K562 (cell line): Measurements from ENCODE around the gene PSMC3IP. TPM values are rescaled to one million over a fixed set of nuclear protein-coding genes. Genes with fewer than 3 reads are reported as not detected.
A peak's percentile ranks its signal among the peaks of the same experiment; 100 is the strongest.

Experiments used
- ATF7 ChIP-seq: fragments of 450-650 bp; IDR thresholded peaks from 2 replicates; pipeline ENCODE4 v1.7.1; 2014; ENCODE audit warnings: mild to moderate bottlenecking, moderate library complexity
- CBX3 ChIP-seq, 2 experiments: IDR thresholded peaks; 1 replicate in 1 of 2; 2 replicates in 1 of 2; pipeline ENCODE4 v1.6.1; 2012; ENCODE audit warnings: inconsistent platforms in 2 of 2, low read length in 2 of 2, borderline replicate concordance in 1 of 2, control low read depth in 1 of 2
- CREB1 ChIP-seq, 2 experiments: sonication (generic) in 1 of 2; formaldehyde crosslinking in 1 of 2; IDR thresholded peaks; 2 replicates each; pipeline versions ENCODE4 v1.6.1 to v1.8.0; 2012 to 2022; ENCODE audit warnings: inconsistent platforms in 1 of 2, mild to moderate bottlenecking in 1 of 2, missing genetic modification reagents in 1 of 2, moderate library complexity in 1 of 2
- CXXC5 ChIP-seq: fragments of 250-450 bp; sonication (Bioruptor Pico); IDR thresholded peaks from 2 replicates; pipeline ENCODE4 v1.8.0; 2022; ENCODE audit warnings: inconsistent platforms, mild to moderate bottlenecking, moderate library complexity
- KDM4B ChIP-seq, 2 experiments: fragments of 450-650 bp in 1 of 2; sonication (generic) in 1 of 2; IDR thresholded peaks; 2 replicates each; pipeline ENCODE4 v1.6.1; 2016 to 2017; ENCODE audit warnings: borderline replicate concordance in 2 of 2, antibody characterized with exemption in 1 of 2, low read depth in 1 of 2, mild to moderate bottlenecking in 1 of 2
- POLR2AphosphoS5 ChIP-seq: IDR thresholded peaks from 2 replicates; pipeline ENCODE4 v1.6.1; 2011; ENCODE audit warnings: mild to moderate bottlenecking, low read depth, low read length, moderate library complexity; ENCODE audit not compliant: control insufficient read depth, insufficient read depth
- POLR2G ChIP-seq: fragments of 200-400 bp; formaldehyde crosslinking; IDR thresholded peaks from 2 replicates; pipeline ENCODE4 v1.6.1; 2017; ENCODE audit warnings: low read depth, mild to moderate bottlenecking, antibody characterized with exemption, low read length, moderate library complexity
- RBBP5 ChIP-seq: fragments of 200-600 bp; sonication (generic); IDR thresholded peaks from 2 replicates; pipeline ENCODE4 v1.6.1; 2012; ENCODE audit warnings: borderline replicate concordance, mild to moderate bottlenecking, low read length, control low read depth, inconsistent platforms; ENCODE audit not compliant: insufficient read depth, poor library complexity, severe bottlenecking
- SMAD4 ChIP-seq: fragments of 250-450 bp; sonication (Bioruptor Pico); conservative IDR thresholded peaks from 2 replicates; pipeline ENCODE4 v1.8.0; 2021; ENCODE audit warnings: inconsistent platforms, mild to moderate bottlenecking, moderate library complexity
- SRSF9 ChIP-seq: fragments of 200-400 bp; formaldehyde crosslinking; IDR thresholded peaks from 2 replicates; pipeline ENCODE4 v1.6.1; 2017; ENCODE audit warnings: low read depth, low read length, borderline replicate concordance
- ZBTB1 ChIP-seq: sonication (generic); formaldehyde crosslinking; IDR thresholded peaks from 2 replicates; pipeline ENCODE4 v1.8.1; 2023; ENCODE audit warnings: missing genetic modification reagents, low read depth, mild to moderate bottlenecking, borderline replicate concordance
- polyA plus RNA-seq, 8 experiments: library from polyadenylated mRNA; depleted of rRNA in 4 of 8; stranded (reverse) in 5 of 8; unstranded in 3 of 8; fragments of >200 nt; fragmentation: Nextera tagmentation in 2 of 8; fragmentation: Illumina TruSeq in 1 of 8; extraction: Ambion mirVana in 2 of 8; extraction: Trizol in 1 of 8; gene quantifications; 2 replicates each; pipeline versions ENCODE4 v1.2.1 to v1.2.3, GENCODE V29; 2011 to 2014; ENCODE audit warnings: inconsistent platforms in 1 of 8, missing spikeins in 1 of 8
- total RNA-seq, 7 experiments: library from RNA; depleted of rRNA in 6 of 7; stranded (reverse); fragments of >200 nt in 6 of 7; fragmentation: Illumina TruSeq in 2 of 7; extraction: Trizol in 2 of 7; gene quantifications; 2 replicates each; pipeline versions ENCODE4 v1.2.1 to v1.2.3, GENCODE V29; 2011 to 2021; ENCODE audit warnings: low replicate concordance in 1 of 7
- TF ChIP-seq, protein P1 (sequence below): fragments of 450-650 bp; formaldehyde crosslinking; IDR thresholded peaks from 2 replicates; pipeline ENCODE4 v1.4.0; 2020; ENCODE audit warnings: mild to moderate bottlenecking
- TF ChIP-seq, protein P2 (sequence below): fragments of 250-450 bp; sonication (Bioruptor Pico); IDR thresholded peaks from 2 replicates; pipeline ENCODE4 v1.4.0; 2020; ENCODE audit warnings: mild to moderate bottlenecking
- TF ChIP-seq, protein P3 (sequence below), 2 experiments: IDR thresholded peaks; 2 replicates each; pipeline ENCODE4 v1.6.1; 2012; ENCODE audit warnings: improper control_type of control experiment in 2 of 2, low read depth in 2 of 2, low read length in 2 of 2, borderline replicate concordance in 1 of 2
- TF ChIP-seq, protein P4 (sequence below), 2 experiments: fragments of 450-650 bp; IDR thresholded peaks; 2 replicates each; pipeline ENCODE4 v1.6.1; 2016
- TF ChIP-seq, protein P5 (sequence below), 3 experiments: fragments of 200-800 bp in 1 of 3; sonication (Bioruptor generic) in 1 of 3; sonication (generic) in 1 of 3; formaldehyde crosslinking in 1 of 3; IDR thresholded peaks; 2 replicates each; pipeline versions ENCODE4 v1.6.1 to v1.8.0; 2016 to 2022; ENCODE audit warnings: mild to moderate bottlenecking in 2 of 3, missing compliant biosample characterization in 2 of 3, missing genetic modification characterization in 2 of 3, missing genetic modification reagents in 1 of 3

The PSMC3IP gene
- total and polyA plus RNA-seq, 9 of the 15 experiments (the other 6 are each of a cell fraction or from before 2014, with no cell fraction given): 13.8 to 65.6 (median 32.8) TPM

DNA sequence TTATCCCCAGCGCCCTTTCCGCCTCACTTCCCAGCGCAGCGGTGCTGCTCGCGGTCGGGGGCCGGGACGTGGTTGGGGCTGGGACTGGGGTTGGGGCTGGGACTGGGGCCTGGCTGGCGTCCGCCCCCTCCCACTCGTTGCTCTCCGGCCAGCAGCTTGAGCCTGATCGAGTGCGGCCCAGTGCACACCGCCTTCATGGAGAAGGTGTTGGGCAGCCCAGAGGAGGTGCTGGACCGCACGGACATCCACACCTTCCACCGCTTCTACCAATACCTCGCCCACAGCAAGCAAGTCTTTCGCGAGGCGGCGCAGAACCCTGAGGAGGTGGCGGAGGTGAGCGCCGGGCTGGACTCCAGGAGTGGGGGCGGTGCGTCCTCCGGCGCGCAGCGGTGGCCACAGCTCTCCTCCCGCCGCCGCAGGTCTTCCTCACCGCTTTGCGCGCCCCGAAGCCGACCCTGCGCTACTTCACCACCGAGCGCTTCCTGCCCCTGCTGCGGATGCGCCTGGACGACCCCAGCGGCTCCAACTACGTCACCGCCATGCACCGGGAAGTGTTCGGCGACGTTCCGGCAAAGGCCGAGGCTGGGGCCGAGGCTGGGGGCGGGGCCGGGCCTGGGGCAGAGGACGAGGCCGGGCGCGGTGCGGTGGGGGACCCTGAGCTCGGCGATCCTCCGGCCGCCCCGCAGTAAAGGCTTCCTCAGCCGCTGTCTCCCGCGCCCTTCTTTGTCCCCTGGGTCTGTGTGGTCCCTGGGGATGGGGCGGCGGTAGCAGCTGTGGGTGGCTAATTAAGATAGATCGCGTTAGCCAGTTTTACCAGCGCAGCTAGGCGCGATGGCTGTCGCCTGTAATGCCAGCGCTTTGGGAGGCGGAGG, 23.0 kb downstream of the PSMC3IP start (continued):
- peak; percentile 69 for TF ChIP-seq RBBP5
- TF ChIP-seq, protein P1, sequence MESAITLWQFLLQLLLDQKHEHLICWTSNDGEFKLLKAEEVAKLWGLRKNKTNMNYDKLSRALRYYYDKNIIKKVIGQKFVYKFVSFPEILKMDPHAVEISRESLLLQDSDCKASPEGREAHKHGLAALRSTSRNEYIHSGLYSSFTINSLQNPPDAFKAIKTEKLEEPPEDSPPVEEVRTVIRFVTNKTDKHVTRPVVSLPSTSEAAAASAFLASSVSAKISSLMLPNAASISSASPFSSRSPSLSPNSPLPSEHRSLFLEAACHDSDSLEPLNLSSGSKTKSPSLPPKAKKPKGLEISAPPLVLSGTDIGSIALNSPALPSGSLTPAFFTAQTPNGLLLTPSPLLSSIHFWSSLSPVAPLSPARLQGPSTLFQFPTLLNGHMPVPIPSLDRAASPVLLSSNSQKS: no peak
- no peak for TF ChIP-seq CBX3 (IDR thresholded peaks at IDR 0.05; ENCODE audit: borderline replicate concordance in 1 of 2, low read length in 2 of 2)
- TF ChIP-seq CXXC5 (CRISPR knock-in tag): peak; percentile 74
- peak; percentile 90 for TF ChIP-seq ATF7
- TF ChIP-seq SRSF9: no peak
- TF ChIP-seq, protein P2, sequence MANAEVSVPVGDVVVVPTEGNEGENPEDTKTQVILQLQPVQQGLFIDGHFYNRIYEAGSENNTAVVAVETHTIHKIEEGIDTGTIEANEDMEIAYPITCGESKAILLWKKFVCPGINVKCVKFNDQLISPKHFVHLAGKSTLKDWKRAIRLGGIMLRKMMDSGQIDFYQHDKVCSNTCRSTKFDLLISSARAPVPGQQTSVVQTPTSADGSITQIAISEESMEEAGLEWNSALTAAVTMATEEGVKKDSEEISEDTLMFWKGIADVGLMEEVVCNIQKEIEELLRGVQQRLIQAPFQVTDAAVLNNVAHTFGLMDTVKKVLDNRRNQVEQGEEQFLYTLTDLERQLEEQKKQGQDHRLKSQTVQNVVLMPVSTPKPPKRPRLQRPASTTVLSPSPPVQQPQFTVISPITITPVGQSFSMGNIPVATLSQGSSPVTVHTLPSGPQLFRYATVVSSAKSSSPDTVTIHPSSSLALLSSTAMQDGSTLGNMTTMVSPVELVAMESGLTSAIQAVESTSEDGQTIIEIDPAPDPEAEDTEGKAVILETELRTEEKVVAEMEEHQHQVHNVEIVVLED (CRISPR knock-in tag): 0 out of 2 replicates have a peak, but pooled peaks have one; percentile 22
- TF ChIP-seq, protein P3, sequence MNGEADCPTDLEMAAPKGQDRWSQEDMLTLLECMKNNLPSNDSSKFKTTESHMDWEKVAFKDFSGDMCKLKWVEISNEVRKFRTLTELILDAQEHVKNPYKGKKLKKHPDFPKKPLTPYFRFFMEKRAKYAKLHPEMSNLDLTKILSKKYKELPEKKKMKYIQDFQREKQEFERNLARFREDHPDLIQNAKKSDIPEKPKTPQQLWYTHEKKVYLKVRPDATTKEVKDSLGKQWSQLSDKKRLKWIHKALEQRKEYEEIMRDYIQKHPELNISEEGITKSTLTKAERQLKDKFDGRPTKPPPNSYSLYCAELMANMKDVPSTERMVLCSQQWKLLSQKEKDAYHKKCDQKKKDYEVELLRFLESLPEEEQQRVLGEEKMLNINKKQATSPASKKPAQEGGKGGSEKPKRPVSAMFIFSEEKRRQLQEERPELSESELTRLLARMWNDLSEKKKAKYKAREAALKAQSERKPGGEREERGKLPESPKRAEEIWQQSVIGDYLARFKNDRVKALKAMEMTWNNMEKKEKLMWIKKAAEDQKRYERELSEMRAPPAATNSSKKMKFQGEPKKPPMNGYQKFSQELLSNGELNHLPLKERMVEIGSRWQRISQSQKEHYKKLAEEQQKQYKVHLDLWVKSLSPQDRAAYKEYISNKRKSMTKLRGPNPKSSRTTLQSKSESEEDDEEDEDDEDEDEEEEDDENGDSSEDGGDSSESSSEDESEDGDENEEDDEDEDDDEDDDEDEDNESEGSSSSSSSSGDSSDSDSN (IDR thresholded peaks at IDR 0.05; ENCODE audit: borderline replicate concordance in 1 of 2, low read depth in 2 of 2, low read length in 2 of 2): peak in 1 of 2 experiments; percentile 28; a peak in 3 of 4 replicates
- TF ChIP-seq SMAD4 (CRISPR knock-in tag): peak; percentile 46
- TF ChIP-seq, protein P4, sequence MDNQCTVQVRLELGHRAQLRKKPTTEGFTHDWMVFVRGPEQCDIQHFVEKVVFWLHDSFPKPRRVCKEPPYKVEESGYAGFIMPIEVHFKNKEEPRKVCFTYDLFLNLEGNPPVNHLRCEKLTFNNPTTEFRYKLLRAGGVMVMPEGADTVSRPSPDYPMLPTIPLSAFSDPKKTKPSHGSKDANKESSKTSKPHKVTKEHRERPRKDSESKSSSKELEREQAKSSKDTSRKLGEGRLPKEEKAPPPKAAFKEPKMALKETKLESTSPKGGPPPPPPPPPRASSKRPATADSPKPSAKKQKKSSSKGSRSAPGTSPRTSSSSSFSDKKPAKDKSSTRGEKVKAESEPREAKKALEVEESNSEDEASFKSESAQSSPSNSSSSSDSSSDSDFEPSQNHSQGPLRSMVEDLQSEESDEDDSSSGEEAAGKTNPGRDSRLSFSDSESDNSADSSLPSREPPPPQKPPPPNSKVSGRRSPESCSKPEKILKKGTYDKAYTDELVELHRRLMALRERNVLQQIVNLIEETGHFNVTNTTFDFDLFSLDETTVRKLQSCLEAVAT (IDR thresholded peaks at IDR 0.05): 0 out of 4 replicates have a peak, but pooled peaks of 1 of the 2 experiments have one; percentile 47
- TF ChIP-seq ZBTB1 (CRISPR knock-in tag): 0 out of 2 replicates have a peak, but pooled peaks have one; percentile 41
- peak; percentile 89 for TF ChIP-seq POLR2G
- peak; percentile 84 for TF ChIP-seq CREB1 (IDR thresholded peaks at IDR 0.05)
- TF ChIP-seq CREB1 (CRISPR knock-in tag; IDR thresholded peaks at IDR 0.05): peak; percentile 78
- TF ChIP-seq KDM4B (IDR thresholded peaks at IDR 0.05; ENCODE audit: borderline replicate concordance in 2 of 2, low read depth in 1 of 2): peak in 1 of 2 experiments; percentile 43; a peak in 1 of 4 replicates
- TF ChIP-seq, protein P5, sequence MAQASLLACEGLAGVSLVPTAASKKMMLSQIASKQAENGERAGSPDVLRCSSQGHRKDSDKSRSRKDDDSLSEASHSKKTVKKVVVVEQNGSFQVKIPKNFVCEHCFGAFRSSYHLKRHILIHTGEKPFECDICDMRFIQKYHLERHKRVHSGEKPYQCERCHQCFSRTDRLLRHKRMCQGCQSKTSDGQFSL (CRISPR knock-in tag; IDR thresholded peaks at IDR 0.05): 0 out of 2 replicates have a peak, but pooled peaks have one; percentile 27
- TF ChIP-seq, protein P5 (tag; IDR thresholded peaks at IDR 0.05): no peak
- peak; percentile 52 for TF ChIP-seq POLR2AphosphoS5
